Ramos (cell line): ENCODE results near the gene FAM120A.
"Not testable (repeated sequence)": the region's sequence is repeated elsewhere in the genome, so short reads cannot be mapped to it uniquely, and the experiment has no call there.

Source experiments
- in situ Hi-C: fragments of 300-500 bp; cut with MboI; formaldehyde crosslinking; loops from one replicate; pipeline ENCODE4 v1.14.3; 2022; ENCODE audit warnings: low sequenced_read_pairs; ENCODE audit not compliant: unreplicated experiment

FAM120A gene

GRCh38 chr9:93450945-93451815 lies at the start of gene FAM120A:
Gene FAM120A, plus strand, starts transcription at chr9:93451685. Its CDS starts 231 bp downstream, at chr9:93451916.
- in situ Hi-C loops: no loop called here

DNA sequence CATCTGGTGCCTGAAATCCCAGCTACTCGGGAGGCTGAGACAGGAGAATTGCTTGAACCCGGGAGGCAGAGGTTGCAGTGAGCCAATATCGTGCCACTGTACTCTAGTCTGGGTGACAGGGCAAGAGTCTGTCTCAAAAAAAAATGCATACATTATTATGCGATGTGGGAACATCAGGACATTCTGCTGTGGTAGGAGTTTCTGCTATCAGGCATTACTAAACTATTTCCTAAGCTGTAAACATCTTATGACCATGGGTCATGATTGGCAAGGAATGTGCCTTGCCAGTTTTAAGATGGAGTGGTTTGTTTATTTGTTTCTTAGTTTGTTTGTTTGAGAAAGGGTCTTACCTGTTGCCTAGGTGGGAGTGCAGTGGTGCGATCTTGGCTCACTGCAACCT lies 45.1 kb upstream of the FAM120A start:
- in situ Hi-C loops: no loop called here

- in situ Hi-C loops: no loop called here
Observed at GRCh38 chr9:93413530-93413929, 38.0 kb upstream of the FAM120A start.

DNA sequence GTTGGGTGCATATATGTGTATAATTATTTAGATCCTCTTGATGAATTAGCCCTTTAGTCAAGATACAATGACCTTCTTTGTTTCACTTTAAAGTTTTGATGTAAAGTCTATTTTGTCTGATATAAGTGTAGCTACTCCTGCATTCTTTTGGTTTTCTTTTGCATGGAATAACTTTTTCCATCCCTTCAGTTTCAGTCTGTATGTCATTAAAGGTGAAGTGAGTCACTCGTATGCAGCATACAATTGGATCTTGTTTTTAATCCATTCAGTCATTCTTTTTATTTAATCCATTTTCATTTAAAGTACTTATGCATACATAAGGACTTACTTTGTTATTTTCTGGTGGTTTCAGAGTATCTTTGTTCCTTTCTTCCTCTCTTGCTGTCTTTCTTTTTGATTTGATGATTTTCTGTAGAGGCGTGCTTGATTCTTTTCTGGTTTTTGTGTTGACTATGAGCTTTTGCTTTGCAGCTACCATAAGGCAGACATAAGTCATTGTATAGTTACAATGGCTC lies 36.3 kb upstream of the FAM120A start:
- in situ Hi-C loops: no loop called here

DNA sequence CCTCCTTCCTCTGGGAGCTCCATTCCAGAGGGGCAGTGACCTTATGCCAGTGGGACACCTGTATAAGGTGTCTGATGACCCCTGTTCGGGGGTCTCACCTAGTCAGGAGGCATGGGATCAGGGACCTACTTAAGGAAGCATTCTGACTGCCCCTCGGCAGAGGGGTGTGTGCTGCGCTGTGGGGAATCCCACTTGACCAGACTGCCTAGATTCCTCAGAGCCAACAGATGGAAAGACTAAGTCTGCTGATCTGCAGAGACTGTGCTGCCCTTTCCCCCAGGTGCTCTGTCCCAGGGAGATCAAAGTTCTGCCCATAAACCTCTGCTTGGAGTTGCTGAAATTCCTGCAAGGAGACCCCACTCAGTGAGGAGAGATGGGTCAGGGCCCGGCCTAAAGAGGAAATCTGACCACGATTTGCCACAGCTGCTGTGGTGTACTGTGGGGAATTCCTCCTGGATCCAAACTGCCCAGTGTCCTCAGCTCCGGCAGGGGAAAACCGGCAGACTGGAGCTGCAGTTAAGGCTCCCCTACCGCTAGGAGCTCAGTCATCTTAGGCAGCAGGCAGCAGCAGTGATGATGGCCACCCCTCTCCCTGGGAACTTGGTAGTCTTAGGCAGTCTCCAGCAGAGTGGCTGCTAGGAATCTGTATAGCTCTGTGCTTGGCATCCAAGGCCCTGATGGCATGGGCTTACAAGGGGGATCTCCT lies 34.8 kb upstream of the FAM120A start:
- in situ Hi-C loops: no loop called here

DNA sequence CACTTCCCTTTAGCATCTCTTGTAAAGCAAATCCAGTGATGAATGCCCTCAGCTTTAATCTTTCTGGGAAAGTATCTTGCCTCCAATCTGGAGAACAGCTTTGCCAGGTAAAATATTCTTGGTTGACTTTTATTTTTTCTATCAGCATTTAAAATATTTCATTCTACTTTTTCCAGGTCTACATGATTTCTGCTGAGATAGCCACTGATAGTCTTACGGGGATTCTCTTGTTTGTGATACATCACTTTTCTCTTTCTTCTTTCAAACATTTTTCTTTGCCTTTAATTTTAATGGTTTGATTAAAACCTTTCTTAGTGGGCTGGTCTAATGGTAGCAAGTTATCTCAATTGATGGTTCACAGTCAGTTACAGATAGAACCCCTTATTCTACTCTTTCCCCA lies 33.9 kb upstream of the FAM120A start:
- in situ Hi-C loops: no loop called here

GRCh38 chr9:93419023-93419422 lies 32.5 kb upstream of the FAM120A start:
- in situ Hi-C loops: no loop called here

GRCh38 chr9:93422977-93423616 lies 28.4 kb upstream of the FAM120A start:
- in situ Hi-C loops: loop anchor here (10.0 kb wide), 1 partner anchor 258 kb away; no protein-coding TSS in a partner anchor

GRCh38 chr9:93427655-93428379 lies 23.7 kb upstream of the FAM120A start:
- in situ Hi-C loops: loop anchor here (10.0 kb wide), 1 partner anchor 263 kb away; no protein-coding TSS in a partner anchor

DNA sequence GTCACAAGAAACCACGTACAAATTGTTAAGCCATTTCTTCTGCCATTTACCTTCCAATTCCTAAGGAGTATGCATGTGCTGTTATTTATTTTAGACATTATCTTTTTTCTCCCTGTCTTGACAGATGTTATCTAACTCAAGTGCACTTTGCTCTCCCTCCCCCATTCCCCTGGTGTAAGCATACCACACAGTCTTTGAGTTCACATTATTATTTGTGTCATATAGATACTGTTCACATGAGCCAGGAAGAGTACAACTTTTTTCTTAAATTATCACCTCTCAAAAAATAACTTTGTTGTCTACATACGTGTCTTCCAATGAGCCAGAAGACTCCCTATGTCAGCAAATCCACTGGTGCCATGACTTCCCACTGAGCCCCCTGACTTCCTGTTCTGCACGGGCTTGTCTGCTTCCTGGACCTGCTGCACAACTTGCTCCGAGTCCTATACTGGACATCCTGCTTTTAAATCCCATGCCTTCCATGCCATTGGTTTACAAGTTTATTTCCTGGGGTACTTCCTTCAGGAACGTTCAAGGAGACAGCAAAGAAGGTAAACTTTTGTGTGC lies 19.9 kb upstream of the FAM120A start:
- in situ Hi-C loops: no loop called here

DNA sequence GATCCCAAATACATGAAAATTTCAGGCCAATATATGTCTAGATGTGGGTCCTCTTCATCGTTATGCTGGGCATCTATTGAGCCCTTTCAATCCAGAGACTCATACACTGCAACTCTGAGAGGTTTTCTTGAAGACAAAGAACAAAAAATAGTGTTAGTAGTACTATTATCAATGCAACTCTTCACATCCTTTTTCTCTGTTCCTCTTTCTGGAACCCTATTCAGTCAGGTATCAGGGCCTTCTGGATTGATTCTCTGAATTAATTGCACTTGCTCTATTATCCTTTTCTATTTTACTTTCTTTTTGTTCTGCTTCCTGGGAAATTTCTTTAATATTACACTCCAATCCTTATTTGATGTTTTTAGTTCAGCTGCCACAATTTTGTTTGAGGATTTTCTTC lies 18.5 kb upstream of the FAM120A start:
- in situ Hi-C loops: no loop called here

- in situ Hi-C loops: no loop called here
Observed at GRCh38 chr9:93434056-93434455, 17.4 kb upstream of the FAM120A start.

DNA sequence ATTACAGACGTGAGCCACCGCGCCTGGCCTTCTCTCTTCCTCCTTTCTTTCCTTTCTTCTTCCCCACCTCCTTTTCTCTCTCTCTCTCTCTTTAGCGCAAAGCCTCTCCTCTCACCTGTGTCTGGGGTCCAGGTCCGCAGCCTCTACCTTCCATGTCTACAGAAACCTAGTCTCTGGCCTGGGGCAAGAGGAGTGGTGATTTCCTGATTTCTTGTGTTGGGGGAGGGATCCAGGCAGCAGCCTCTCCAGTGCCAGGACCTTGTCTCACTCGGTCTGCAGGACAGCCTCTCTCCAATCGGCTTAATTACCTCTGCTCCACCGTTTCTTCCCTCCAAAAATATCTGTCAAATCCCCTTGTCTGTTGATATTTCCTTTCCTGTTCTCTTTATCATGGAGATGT lies 16.1 kb upstream of the FAM120A start:
- in situ Hi-C loops: no loop called here

GRCh38 chr9:93436218-93436617 lies 15.3 kb upstream of the FAM120A start:
- in situ Hi-C loops: no loop called here

- in situ Hi-C loops: no loop called here
Observed at GRCh38 chr9:93436655-93437407, 14.7 kb upstream of the FAM120A start.

DNA sequence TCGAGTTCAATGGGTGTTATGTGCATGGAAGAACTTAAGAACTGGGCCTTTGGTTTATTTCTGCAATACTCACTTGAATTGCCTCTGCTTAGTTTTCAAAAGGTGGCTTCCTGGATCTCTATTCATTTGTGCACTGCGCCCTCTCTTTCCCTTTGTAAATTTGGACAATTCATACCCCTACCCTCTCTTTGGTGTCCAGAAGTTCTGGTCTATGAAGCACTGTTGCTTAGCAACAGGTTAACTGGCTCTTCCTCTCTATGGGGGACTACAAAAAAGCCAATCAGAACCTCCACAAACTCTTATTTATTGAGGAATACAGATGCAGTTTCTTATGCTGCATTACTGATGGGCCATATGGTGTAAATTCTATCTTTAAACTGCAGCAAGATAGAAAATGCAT lies 13.5 kb upstream of the FAM120A start:
- in situ Hi-C loops: no loop called here

GRCh38 chr9:93439301-93439700 lies 12.2 kb upstream of the FAM120A start:
- in situ Hi-C loops: not testable (repeated sequence)

DNA sequence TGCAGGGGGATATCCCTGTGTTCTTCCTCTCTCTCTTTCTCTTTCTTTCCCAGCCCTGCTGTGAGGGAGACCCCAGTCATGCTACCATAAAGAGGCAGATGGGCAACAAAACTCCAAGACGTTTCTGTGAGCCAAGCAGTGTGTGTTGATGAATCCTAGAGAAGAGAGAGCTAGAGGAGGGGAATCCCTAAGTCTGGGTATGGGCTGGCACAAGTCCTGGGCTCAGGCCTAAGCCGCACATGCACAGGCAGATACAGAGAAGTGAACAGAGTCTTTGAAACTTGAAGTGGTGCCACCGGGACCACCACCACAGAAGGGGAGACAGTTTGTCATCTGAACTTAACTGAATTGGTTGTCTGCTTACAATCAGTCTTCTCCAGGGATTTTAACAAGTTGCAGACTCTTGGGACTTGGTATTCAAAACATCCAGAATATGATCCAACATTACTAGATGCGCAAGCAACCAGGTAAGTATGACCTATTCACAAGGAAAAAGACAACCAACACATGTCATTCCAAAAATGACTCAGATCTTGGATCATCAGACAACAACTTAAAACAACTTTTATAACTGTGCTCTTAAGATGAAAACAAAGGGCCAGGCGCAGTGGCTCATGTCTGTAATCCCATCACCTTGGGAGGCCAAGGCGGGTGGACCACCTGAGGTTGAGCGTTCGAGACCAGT lies 10.4 kb upstream of the FAM120A start:
- in situ Hi-C loops: no loop called here
